ENCODE measurements around the gene ETV6.
A peak's percentile ranks its signal among the peaks of the same experiment; 100 is the strongest.
"Not testable (repeated sequence)": the region's sequence is repeated elsewhere in the genome, so short reads cannot be mapped to it uniquely, and the experiment has no call there.

ETV6 gene

DNA sequence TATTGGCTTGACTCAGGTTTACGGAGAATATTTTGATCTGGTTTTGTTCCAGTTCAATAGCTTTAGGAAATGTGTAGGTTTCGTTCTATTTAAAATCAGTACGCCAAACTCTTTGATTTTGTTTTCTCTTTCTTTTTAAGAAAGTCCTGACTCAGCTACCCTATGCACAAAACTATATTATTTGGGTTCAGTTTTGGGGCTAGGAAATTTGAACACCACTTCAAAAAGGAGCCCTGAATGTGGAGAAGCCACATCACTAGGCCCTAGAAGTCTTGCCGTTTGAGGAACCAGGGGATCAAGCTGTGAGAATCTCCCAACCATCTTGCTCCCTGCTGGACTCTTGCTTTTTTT lies 253.0 kb downstream of the ETV6 start:
- in situ Hi-C loops (cut with MboI; ENCODE audit: low pct_unique_long_range_greater_than_20kb, low sequenced_read_pairs, unreplicated experiment): no loop called here

DNA sequence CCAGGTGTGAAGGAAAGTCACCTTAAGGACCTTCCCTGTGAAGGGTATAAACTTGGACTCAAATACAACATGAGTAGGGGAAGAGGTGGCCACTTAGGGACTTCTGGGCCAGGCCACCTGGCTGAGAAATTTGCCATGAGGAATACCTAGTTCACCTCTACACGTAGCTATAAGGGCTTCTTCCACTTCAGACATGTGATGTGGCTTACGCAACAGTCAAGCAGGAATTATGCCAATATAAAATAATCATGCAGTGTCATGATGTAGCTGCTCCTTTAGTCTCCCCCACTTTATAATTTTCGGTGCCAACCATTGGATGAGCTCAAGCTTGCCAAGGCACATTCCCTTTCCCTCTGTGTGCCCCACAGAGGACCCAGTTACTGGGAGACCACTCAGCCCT lies 254.7 kb downstream of the ETV6 start:
- DNase-seq (ENCODE audit: low spot score): no peak
- in situ Hi-C loops (cut with MboI; ENCODE audit: low pct_unique_long_range_greater_than_20kb, low sequenced_read_pairs, unreplicated experiment): no loop called here
- TF ChIP-seq, protein P1, sequence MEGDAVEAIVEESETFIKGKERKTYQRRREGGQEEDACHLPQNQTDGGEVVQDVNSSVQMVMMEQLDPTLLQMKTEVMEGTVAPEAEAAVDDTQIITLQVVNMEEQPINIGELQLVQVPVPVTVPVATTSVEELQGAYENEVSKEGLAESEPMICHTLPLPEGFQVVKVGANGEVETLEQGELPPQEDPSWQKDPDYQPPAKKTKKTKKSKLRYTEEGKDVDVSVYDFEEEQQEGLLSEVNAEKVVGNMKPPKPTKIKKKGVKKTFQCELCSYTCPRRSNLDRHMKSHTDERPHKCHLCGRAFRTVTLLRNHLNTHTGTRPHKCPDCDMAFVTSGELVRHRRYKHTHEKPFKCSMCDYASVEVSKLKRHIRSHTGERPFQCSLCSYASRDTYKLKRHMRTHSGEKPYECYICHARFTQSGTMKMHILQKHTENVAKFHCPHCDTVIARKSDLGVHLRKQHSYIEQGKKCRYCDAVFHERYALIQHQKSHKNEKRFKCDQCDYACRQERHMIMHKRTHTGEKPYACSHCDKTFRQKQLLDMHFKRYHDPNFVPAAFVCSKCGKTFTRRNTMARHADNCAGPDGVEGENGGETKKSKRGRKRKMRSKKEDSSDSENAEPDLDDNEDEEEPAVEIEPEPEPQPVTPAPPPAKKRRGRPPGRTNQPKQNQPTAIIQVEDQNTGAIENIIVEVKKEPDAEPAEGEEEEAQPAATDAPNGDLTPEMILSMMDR (IDR thresholded peaks at IDR 0.05; ENCODE audit: extremely low read depth, insufficient read depth, missing control alignments): no peak

More for the DNA sequence above, 253.0 kb downstream of the ETV6 start:
- TF ChIP-seq, protein P1 (IDR thresholded peaks at IDR 0.05; ENCODE audit: extremely low read depth, insufficient read depth, missing control alignments): no peak
- DNase-seq (ENCODE audit: low spot score): peak; percentile 15

DNA sequence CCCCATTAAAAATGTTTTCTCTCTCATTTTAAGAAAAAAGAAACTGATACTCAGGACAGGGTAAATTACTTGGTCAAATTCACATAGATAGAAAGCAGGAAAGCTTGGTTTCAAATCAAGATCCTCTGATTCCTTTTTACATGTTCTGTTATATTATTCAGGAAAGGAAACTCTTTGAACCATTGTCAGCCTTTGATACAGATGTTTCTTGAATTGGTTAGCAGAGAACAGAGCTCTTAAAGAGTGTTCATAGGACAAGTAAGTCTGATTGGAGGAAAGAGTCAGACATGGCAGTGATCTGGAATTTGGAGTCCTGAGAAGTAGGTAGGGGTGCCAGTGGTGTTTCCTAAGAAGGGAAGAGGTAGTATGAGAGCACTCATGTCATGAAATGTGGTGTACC lies 256.1 kb downstream of the ETV6 start:
- in situ Hi-C loops (cut with MboI; ENCODE audit: low pct_unique_long_range_greater_than_20kb, low sequenced_read_pairs, unreplicated experiment): no loop called here
- TF ChIP-seq, protein P1 (IDR thresholded peaks at IDR 0.05; ENCODE audit: extremely low read depth, insufficient read depth, missing control alignments): no peak
- DNase-seq (ENCODE audit: low spot score): no peak

DNA sequence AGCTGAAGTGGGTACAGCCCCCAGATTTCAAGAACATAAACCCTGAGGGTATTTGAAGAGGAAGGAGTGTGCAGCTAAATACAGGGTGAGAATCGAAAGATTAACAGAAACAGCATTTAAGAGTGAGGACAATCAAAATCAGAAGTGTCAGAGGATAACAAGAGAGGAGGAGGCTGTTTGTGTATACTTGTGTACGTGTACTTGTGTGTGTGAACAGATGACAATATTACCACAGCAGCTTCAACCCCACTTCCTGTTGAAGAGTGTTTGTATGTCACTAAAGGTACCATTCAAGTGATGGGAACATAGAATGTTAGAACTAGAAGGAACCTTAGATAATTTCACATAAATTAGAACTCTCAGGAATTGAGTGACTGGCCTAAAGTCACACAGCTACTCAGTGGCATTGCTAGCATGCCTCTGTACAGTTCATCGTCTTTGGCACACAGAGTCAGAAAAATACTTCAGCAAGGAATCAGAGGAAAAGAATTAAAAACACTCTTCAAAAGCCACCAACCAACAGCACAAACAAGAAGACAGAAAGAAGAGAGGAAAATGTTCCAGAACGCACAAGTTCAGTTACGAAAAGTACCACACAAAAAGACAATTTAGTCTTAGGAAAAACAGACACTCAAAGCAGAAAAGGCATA lies 256.9 kb downstream of the ETV6 start:
- no peak for DNase-seq (ENCODE audit: low spot score)
- TF ChIP-seq, protein P1 (IDR thresholded peaks at IDR 0.05; ENCODE audit: extremely low read depth, insufficient read depth, missing control alignments): no peak
- in situ Hi-C loops (cut with MboI; ENCODE audit: low pct_unique_long_range_greater_than_20kb, low sequenced_read_pairs, unreplicated experiment): no loop called here

DNA sequence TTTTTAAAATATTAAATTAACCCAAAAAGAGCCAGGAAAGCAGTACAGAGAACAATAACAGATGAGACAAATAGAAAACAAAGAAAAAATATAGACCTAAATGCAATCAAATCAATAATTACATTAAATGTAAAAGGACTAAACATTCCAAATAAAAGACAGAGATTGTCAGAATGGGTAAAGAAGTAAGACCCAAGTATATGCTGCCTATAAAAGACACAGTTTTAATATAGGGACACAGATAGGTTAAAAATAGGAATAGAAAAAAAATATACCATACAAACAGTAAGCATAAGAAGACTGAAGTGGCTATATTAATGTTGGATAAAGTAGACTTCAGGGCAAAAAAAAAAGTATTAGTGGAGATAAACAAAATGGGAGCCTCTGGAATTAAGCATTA lies 258.2 kb downstream of the ETV6 start:
- TF ChIP-seq, protein P1 (IDR thresholded peaks at IDR 0.05; ENCODE audit: extremely low read depth, insufficient read depth, missing control alignments): no peak
- no peak for DNase-seq (ENCODE audit: low spot score)
- in situ Hi-C loops (cut with MboI; ENCODE audit: low pct_unique_long_range_greater_than_20kb, low sequenced_read_pairs, unreplicated experiment): no loop called here

DNA sequence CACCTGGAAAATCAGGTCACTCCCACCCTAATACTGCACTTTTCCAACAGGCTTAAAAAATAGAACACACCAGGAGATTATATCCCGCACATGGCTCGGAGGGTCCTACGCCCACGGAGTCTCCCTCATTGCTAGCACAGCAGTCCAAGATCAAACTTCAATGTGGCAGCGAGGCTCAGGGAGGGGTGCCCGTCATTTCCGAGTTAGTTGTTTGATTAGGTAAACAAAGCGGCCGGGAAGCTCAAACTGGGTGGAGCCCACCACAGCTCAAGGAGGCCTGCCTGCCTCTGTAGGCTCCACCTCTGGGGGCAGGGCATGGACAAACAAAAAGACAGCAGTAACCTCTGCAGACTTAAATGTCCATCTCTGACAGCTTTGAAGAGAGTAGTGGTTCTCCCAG lies 259.9 kb downstream of the ETV6 start:
- in situ Hi-C loops (cut with MboI; ENCODE audit: low pct_unique_long_range_greater_than_20kb, low sequenced_read_pairs, unreplicated experiment); DNase-seq (ENCODE audit: low spot score): not testable (repeated sequence)

DNA sequence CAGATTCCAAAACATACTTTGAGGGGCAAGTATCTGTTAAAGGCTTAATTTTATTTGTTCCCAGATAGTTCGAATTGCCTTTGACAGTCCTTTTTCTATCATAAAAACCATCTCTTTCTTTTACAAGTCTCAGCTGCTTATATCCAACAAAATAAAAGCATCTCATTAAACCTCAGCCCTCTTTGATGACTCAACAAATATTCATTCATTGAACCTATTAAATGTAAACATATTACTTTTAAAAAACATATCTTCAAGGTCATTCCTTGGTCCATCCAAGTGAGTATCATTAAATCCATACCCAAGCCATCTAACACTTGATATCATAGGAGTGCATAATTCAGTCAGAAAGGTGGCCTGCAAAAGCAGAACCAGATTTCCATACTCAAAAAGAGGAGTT lies 266.6 kb downstream of the ETV6 start:
- TF ChIP-seq, protein P1 (IDR thresholded peaks at IDR 0.05; ENCODE audit: extremely low read depth, insufficient read depth, missing control alignments): no peak
- in situ Hi-C loops (cut with MboI; ENCODE audit: low pct_unique_long_range_greater_than_20kb, low sequenced_read_pairs, unreplicated experiment): no loop called here
- DNase-seq (ENCODE audit: low spot score): no peak
